Ovary (tissue), 3 donors: Measurements from ENCODE around the gene LCT.

Experiments
- EP300 ChIP-seq: sonication (generic); formaldehyde crosslinking; IDR thresholded peaks from one replicate; pipeline ENCODE4 v1.6.1; 2017; ENCODE audit warnings: antibody characterized with exemption
- POLR2A ChIP-seq: fragments of 450-650 bp; IDR thresholded peaks from one replicate; pipeline ENCODE4 v1.6.1; 2017; ENCODE audit warnings: antibody characterized with exemption, mild to moderate bottlenecking, moderate library complexity
- TF ChIP-seq, protein P1 (sequence below), 3 donors: fragments of 450-650 bp in 2 of 3; fragments of 200-600 bp in 1 of 3; IDR thresholded peaks; one replicate each; pipeline versions ENCODE4 v1.5.1 to v1.8.0; 2016 to 2022; ENCODE audit warnings: antibody characterized with exemption in 3 of 3, mild to moderate bottlenecking in 1 of 3
- donor health status: DM: no; HTN: no; CAD: no.

DNA sequence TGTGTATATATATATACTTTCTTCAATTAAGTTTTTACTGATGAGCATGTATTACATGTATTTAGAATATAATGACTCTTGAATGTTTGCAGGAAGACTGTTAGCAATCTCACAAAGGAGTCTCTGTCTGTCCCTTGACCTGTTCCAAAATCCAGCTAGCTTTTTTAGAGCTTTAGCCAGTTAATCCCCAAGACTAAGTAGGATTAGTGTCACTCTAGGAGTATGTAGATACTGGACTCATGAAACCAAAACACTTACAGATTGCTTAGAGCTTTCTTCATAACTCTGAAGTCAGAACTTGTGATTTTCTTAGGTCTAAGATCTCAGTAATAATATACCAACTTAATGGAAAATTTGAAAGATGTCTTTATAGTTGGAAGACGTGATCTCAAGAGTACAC, 93.1 kb downstream of the LCT start:
- no peak for TF ChIP-seq POLR2A
- TF ChIP-seq, protein P1, sequence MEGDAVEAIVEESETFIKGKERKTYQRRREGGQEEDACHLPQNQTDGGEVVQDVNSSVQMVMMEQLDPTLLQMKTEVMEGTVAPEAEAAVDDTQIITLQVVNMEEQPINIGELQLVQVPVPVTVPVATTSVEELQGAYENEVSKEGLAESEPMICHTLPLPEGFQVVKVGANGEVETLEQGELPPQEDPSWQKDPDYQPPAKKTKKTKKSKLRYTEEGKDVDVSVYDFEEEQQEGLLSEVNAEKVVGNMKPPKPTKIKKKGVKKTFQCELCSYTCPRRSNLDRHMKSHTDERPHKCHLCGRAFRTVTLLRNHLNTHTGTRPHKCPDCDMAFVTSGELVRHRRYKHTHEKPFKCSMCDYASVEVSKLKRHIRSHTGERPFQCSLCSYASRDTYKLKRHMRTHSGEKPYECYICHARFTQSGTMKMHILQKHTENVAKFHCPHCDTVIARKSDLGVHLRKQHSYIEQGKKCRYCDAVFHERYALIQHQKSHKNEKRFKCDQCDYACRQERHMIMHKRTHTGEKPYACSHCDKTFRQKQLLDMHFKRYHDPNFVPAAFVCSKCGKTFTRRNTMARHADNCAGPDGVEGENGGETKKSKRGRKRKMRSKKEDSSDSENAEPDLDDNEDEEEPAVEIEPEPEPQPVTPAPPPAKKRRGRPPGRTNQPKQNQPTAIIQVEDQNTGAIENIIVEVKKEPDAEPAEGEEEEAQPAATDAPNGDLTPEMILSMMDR (IDR thresholded peaks at IDR 0.05) = no peak
- TF ChIP-seq EP300 = no peak
